Right hindlimb (tissue), 1 donor: Measurements from ENCODE around the gene RPTOR.

Experiments used
- DNase-seq: peaks from one replicate; pipeline ENCODE4 v3.0.0-alpha.2; 2018

RPTOR gene

DNA sequence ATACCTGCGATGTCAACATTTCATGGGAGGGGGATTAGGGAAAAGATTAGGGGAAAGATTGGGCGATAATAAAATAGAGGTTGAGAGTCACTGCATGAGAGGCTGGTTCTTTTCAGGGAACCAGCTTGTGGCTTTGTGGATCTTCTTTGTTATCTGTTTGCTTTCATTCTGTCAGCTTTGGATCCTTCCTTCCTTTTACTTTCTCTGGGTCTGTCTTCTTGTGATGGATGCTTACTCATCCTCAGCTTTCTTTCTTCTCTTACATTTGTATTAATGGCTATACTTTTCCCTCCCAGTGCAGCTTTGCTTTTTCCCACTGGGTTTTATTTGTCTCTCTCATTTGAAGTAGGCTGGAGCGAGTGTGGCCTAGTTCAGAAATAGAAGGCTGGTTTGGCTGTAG lies 47.1 kb downstream of the RPTOR start:
- DNase-seq = no peak

DNA sequence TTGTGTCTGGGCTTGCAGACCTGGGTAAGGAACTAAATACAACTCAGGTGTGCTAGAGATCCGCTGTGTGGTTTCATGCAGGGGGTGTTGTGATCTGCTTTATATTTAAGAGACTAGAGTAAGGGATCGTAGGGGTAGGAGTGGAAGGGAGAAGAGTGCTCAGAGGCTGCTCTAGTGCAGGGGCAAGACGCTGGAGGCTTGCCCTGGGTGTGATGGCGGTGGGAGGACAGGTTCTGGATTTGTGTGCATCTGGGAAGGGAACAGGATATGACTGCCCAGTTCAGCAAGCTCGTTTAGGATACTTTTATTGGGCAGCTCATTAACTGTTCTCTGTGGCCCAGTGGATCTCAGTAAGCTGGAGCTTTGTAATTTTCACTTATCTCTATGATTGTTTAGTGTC lies 47.6 kb downstream of the RPTOR start:
- no peak for DNase-seq

DNA sequence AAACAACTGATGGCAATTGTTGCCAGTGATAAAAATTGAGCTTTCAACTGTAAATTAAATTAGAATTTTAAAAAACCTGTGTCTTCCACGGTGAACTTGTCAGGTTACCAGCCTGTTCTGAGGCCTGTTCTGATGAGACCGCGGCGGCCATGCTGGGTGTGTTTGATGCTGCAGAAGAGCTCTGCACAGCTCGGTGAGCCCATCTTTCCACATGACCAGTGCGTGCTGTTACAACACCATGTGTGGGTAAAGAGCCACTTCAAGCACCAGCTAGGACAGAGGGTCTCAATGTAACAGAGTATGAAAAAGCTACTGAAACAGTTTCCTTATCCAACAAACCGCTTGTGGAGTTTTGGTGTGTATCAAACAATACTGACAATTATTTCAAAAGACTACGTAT lies 48.5 kb downstream of the RPTOR start:
- no peak for DNase-seq

DNA sequence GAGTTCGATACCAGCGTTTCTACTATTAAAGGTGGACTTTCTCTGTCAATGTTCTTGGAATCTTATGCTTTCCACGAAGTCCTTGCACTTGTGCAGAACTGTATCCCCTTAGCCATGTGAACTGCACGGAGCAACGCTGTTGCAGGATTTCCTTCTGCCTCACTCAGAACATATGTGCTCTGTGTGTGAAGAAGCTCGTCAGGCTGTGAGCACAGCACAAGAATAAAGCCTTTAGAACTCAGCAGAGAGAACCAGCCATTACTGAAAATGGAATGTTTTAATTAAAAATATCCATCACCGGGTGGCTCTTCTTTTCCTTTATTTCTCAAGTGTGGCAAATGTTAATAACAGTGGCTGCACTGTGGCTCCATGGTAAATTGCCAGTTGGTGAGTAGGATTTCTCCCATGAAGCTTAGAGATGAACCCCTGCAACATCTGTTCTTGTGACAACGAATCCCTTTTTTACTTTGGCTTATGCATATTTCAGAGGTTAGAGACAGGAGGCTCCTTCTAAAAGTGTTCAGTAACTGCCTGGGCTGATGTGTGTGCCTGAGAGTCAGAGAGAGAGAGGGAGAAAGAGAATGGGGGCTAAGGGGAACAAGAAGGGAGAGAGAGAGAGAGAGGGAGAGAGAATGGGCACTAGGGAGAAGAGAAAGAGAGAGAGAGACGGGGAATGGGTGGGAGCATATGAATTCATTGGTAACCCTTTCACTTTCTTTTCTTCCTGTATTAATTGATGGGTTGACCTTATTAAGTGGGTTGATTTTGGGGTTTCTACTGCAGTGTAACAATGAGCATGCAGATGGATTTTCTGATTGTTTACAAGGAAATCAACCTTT lies 50.0 kb downstream of the RPTOR start:
- no peak for DNase-seq

DNA sequence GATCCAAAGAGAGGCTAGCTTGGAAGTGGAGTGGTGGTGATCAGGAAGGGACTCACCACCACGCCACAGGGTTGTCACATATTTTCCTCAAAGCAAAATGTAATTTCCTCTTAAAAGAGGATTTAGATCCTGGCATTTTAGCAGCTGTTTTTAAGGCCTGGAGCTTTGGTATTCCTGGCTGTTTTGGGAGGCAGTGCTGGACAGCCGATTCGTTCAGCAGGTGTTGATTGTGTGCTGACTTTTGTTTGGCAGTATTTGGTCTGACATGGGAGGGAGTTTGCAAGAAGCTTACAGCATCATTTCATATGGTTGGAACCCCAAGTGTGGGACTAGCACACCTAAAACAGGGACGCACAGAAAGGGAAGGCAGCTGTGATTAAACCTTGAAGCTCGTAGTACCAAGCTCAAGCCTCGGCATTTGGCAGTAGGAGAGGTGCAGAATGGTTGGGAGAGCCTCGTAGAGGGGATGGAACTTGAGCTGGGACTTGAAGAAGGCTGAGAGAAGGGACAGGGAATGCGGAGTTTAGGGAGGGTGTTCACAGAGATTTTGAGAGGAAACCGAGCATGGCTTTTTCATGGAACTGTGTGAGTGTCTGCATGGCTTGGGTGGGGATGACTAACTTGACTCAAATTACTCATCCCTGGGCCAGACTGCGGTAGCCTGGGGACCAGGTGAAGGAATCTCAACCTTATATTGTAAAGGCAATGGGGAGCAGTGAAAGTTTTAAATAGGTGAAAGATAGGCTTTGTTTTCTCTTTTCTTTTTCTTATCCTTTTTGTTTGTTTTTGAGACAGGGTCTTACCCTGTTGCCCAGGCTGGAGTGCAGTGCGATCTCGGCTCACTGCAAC lies 52.3 kb downstream of the RPTOR start:
- DNase-seq = no peak

DNA sequence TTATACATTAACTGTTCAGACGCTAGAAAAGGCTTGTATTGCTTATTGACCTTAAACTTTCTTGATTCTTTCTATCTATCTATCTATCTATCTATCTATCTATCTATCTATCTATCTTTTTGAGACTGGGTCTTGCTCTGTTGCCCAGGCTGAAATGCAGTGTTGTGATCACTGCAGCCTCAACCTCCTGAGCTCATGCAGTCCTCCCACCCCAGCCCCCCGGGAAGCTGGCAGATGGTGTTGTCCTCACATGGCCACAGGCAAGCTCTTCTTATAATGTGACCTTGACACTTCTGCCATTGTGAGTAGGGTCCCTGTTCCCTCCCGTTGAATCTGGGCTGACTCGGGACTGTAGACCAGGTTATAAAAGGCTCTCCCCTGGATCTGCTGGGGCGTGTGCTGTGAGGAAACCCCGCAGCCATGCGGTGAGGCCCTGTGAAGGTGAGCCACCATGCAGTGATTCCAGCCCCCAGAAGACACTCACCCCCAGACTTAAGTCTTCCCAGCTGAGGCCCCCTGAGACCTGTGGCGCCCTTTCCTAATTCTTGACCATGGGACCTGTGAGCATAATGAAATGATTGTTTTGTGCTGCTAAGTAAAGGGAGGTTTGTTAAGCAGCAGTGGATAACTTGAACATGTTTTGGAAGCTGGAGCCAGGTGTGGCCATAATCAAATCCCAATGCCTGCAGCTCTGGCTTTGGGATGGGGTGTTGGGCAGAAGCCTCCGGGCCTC lies 54.3 kb downstream of the RPTOR start:
- no peak for DNase-seq

DNA sequence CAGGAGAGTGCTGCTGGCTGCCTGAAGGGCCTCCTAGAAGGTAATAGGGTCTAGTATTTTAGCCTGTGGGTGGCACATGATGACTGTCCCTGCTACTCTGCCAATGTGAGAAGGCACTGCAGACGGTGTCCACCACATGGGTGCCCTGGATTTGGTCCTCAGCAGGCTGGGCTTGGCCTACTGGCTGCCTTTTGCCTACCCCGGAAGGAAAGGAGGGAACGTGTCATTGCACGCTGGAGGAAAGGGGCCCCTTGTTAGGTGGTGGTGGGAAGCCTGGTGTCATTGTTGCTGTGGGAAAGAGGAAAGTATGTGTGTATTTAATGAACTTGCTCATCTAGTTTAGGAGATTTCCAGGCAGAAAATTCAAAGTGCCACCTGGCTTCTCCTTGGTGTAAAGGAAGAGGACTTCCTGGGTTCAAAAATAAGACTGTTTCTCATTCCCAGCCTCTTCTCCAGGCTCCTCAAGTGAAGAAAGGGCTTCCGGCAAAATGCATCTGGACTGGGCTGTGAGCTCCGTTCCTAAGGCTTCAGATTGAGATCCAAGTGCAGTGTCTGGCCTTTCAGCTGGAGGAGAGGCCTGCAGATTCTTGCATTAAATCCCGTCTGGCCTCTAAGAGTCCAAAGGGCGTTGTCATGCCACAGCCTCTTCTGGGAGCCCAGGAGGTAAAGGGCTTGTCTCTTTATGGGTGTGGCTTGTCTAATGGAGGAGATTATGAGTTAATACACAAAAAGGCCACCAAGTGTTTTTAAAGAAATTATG lies 55.1 kb downstream of the RPTOR start:
- no peak for DNase-seq

DNA sequence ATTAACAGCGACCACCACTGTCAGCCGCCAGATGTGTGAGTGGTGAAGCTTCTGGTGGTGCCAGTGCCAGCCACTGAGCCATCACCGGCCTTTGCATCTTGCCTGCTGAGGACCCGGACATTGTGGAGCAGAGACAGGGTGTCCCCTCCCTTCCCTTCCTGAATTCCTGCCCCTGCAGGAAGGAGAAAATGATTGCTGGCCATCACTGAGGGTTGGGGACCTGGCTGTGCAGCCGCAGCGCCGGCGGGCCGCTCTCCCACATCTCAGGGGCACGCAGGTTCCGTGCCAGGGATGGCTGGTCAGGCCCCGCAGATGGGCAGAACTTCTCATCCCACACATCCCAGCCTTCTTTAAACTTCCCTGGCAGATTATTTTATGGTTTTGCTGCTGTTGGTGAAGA lies 56.5 kb downstream of the RPTOR start:
- DNase-seq = no peak

DNA sequence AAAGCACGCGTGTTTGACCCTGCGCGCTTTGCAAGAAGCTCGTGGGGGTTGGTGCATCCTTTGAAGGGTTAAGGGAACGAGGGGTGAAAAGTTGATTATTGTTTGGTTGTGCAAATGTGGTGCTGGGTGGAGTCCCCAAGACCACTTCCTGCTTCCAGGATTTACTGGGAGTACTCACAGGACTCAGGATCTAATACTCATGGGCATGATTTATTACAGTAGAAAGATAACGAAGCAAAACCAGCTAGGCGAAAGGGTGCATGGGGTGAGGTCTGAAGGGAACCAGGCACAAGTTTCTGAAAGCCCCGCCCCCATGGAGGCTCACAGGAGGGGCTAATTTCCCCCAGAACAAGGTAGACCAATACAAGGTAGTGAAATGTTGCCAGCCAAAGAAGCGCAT lies 58.8 kb downstream of the RPTOR start:
- no peak for DNase-seq

DNA sequence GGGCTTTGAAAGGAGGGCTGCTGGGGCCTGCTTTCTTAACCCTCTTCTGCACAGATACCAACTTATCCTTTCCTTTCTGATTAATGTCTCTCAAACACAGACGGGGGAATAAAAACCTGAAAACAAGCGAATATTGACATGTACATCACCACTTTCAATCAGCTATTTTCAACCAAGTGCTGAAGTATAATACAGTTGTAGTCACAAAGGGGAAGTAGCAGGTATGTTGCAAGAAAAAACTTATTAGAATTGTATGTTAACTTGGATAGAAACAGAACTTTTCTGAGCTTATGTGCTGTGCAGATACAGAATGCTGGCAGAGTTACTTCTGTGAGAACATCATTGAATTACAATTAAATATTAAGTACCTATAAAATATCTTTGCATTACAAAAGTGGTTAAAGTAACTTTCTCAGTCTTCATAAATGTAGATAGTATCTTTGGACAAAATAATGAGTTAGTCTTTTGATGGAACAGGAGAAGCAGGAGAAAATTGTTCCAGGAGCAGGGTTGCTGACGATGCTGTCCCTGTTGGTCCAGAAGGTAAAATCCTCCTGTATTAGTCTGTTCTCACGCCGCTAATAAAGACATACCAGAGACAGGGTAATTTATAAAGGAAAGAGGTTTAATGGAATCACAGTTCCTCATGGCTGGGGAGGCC lies 59.5 kb downstream of the RPTOR start:
- no peak for DNase-seq

DNA sequence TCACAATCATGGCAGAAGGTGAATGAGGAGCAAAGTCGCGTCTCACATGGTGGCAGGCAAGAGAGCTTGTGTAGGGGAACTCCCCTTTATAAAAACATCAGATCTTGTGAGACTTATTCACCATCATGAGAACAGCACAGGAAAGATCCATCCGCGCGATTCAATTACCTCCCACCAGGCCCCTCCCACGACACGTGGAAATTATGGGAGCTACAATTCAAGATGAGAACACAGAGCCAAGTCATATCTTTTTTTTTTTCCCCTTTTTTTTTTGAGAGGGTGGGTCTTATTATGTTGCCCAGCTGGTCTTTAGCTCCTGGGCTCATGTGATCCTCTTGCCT lies 60.0 kb downstream of the RPTOR start:
- DNase-seq = no peak

DNA sequence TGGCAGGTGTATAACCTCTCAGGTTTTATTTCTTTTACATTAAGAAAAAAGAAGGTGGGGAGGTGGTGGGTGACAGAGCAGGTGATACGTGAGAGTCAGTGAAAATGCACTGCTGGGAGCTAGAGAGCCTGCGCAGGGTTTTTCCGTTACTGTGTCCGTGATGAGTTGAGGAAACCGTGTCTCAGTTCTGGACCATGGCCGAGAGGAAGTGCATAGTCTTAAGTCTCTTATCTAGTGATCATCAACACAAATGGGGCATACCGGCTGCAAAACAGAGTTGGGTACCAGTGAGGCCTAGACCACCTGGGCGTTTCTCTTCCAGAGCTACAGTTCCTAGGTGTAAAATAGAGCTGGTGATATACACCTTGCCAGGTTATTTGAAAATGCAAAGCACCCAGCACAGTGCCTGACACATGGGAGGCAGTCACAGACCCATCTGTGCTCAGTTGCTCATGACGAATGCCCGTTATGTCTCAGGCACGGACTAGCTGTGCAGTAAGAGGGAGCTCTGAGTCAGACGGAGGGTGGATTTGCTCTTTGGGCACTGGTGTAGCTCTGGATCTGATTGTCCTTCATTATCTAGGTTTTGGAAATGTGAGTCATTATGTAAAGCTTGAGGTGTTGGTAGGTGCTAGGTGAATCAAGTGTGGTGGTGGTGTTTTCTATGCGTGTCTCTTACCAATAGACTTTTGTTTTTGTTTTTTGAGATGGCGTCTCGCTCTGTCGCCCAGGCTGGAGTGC lies 60.9 kb downstream of the RPTOR start:
- DNase-seq = no peak

DNA sequence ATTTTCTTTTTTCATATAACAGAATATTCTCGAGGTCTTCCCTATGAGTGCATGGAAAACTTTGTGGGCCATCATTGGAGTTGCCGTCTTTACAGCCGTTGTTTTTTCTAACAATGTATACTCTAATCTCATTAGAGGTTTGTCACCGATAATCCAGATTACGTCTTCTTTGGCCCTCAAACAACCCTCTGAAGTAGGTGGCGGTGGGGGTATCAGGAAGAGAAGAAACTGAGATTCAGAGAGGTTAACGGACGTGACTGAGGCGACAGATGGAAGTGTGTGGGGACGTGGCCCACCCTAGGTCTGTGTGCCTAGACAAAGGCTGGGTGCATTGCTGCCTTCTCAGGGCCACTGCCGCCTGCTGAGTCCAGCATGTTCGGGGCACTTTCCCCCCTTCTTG lies 63.7 kb downstream of the RPTOR start:
- DNase-seq = no peak

DNA sequence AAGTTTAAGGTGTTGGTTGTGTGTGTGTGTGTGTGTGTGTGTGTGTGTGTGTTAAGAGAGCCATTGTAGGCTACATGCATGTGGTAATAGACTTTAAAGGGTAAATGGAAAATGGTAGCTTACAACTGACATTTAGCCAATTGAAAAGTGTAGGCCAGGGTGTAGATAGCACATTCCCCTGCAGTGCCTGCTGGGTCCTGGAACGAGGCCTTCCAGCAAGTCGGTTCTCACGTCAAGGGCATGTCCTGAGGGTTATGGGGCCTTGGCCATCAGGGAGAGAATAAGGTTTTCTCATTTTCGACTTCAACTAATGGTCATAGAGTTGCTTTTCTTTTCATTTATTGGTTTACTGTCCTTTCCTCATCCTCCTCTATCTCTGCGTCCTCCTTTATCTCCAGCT lies 65.1 kb downstream of the RPTOR start:
- DNase-seq = no peak

DNA sequence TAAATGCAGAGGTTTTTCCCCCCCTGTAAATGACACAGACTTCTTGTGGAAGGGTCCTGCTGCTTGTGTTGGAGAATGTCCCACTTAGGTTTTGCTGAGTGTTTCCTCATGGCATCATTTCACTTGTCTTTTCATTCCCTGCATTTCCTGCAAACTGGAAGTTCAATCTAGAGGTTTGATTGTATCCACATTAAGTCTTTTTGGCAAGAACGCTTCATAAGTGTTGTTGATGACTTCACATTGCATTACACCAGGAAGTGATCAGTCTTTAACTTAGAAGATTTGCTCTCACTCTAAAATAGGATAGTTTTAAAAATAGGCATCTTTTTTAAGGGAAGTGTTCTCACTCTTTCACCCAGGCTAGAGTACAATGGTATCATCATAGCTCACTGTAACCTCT lies 67.2 kb downstream of the RPTOR start:
- DNase-seq = no peak

DNA sequence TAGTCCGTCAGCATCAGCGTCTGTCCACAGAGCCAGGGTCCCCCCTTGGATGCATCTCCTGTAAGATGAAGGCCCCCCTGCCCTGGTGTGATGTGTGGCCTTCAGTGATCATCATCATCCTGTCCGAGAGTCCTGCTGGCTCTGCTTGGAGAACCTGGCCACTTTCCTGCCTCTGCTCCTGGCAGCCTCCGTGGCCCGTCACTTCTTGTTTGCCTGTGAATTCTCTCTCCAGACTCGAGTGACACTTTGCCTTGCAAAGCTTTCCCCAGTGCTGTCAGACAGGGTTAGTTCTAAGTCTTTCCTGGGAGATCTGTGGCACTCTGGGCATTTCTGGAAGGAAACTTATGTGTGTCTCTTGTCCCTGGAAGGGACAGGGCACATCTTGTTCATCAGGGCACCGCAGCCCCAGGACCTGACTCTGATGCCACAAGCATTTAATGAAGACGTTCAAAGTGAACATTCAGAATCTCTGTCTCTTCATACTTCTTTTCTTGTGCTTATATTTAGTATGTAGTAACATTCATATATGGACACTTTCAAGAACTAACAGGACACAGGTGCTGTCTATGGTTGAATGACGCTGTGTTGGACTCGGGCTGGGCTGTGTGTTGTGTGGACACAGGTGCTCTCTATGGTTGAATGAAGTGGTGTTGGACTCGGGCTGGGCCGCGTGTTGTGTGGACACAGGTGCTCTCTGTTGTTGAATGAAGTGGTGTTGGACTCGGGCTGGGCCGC lies 68.5 kb downstream of the RPTOR start:
- no peak for DNase-seq

DNA sequence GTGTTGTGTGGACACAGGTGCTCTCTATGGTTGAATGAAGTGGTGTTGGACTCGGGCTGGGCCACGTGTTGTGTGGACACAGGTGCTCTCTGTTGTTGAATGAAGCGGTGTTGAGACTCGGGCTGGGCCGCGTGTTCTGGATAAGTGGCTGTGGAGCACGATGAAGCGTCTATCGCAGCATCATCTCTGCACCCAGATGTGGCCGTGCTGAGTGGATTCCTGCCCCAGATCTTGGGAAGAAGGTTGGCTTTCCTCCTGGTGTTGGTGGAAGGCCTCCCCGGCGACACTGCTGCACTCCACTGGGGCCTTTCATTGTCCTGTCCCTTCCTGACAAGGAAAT lies 69.1 kb downstream of the RPTOR start:
- no peak for DNase-seq

DNA sequence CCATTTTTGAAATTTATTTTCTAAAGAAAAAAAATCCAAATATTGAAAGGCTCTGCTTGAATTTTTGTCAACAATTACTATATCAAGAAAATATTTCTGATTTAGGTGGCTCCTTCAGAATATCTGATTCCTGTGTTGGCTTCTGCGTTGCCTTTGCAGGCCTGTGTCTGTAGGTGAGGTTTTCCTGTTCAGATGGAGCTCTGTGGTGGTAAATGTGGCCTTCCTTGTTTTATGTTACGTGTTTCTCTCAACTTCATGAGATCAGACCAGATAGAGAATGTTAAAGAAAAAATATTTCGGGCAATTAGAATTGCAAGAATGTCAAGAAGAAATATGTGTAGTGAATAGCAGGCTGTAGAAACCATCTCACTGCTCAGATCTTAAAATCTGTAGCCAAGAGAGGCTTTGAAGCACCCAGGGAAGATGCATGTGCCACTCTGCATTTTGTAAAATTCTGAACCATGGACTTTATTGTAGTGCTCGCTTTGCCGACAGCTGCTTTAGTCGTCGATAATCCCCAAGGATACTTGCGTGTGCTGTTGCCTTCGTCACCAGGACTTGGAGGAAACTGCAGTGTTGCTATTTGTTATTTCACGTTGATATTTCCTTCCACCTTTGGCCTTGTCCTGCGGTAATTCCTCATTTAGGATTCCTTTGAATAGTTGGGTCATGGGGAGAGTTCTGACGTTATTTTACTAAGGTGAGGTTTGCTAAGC lies 69.9 kb downstream of the RPTOR start:
- no peak for DNase-seq

DNA sequence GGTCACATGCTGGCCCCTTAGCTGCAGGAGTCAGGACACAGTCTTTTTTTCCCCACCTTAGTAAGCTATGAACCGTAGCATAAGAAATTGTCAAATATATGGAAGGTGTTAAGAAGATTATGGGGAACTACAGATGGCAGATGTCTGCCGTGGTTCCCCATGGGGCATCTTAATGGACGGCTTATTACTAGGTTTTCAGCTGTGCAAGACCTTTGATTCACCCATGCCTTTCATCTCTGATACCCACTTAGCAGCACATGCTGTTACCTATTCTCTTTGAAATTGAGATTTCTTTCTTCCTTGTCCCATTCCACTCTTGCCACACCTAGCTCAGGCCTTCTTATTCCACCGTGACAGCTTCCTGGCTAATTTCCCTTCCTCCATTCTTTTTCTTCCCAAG lies 70.7 kb downstream of the RPTOR start:
- no peak for DNase-seq

DNA sequence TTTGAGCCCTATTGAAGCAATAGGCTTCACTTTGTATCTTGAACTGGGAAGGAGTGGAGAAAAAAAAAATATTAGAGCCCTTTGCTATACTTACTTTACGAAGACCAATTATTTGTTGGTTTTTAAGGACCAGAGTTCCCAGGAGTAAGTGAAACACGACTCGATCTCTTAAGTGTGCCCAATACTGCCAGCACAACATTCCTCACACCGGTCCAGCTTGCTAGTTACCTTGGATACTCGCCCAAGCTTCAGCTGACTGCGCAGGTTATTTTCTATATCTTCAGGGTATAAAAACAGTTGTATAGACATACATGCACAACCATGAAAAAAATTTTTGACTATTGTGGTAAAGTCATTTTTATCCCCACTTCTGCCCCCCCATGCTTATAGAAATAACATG lies 72.1 kb downstream of the RPTOR start:
- DNase-seq = no peak
